IPS DF 6.9 (cell line): ENCODE results near the gene SRXN1.

Experiments
- DNase-seq: peaks from one replicate; pipeline ENCODE4 v3.0.0-alpha.2; 2013; ENCODE audit warnings: low read depth, low spot score
- H3K27ac ChIP-seq: one replicate; pipeline ENCODE4 v1.5.1; 2013; ENCODE audit warnings: low read length, control low read depth
- H3K27me3 ChIP-seq: 2 replicates; pipeline ENCODE4 v1.6.1; 2013; ENCODE audit warnings: mild to moderate bottlenecking, low read length; ENCODE audit not compliant: control insufficient read depth, insufficient read depth
- H3K36me3 ChIP-seq: 2 replicates; pipeline ENCODE4 v1.6.1; 2013; ENCODE audit warnings: low read length; ENCODE audit not compliant: control insufficient read depth, insufficient read depth
- H3K4me1 ChIP-seq: 2 replicates; pipeline ENCODE4 v1.6.1; 2013; ENCODE audit warnings: low read length; ENCODE audit not compliant: control insufficient read depth, insufficient read depth
- H3K4me3 ChIP-seq: 2 replicates; pipeline ENCODE4 v1.5.1; 2013; ENCODE audit warnings: mild to moderate bottlenecking, low read length
- H3K9me3 ChIP-seq: 2 replicates; pipeline ENCODE4 v1.6.1; 2013; ENCODE audit warnings: low read length, inconsistent platforms; ENCODE audit not compliant: control insufficient read depth, insufficient read depth
- WGBS: extraction: QIAGEN DNeasy Blood & Tissue Kit; methylation state at CpG from one replicate; pipeline ENCODE4 v1.1.7; 2013; ENCODE audit warnings: mixed read lengths, missing lambda C conversion rate; ENCODE audit not compliant: insufficient read length, insufficient coverage; 5-methylcytosine and 5-hydroxymethylcytosine counted together

The SRXN1 gene

GRCh38 chr20:607476-607875 is 45.5 kb downstream of the SRXN1 start:
- DNase-seq, result no peak
- no CpG with 5 or more reads among the region's 6 CpGs for WGBS
- no peak overlapping the region for H3K4me3 ChIP-seq
- H3K4me1 ChIP-seq, result no peaks in the 10 kb centered on the region; the same call in 1 of the 2 replicates
- H3K27me3 ChIP-seq, result peaks cover 7% of the 10 kb centered on the region; the same call in 1 of the 2 replicates
- H3K27ac ChIP-seq, result no peak overlapping the region
- H3K9me3 ChIP-seq, result no peaks in the 10 kb centered on the region
- H3K36me3 ChIP-seq, result no peaks in the 10 kb centered on the region

DNA sequence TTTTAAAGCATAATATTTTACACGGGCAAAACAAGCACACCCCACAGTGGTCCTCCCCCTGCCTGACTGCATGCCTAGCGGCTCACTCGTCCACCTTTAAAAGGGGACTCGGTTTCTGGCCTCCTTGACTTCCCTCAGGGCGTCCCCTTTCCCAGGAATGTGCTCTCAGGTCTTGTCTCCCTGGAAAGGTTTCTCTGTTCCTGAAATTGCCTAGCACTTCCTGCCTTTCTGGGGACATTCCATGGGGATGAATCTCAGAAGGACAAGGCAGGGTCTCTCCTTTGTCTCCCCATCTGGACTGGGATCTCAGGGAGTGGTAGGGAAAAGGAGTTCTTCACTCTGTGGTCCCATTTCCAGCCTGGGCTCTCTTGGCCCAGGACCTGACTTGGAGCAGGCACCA is 47.8 kb downstream of the SRXN1 start:
- Histone ChIP-seq H3K27ac (no peak overlapping the region), H3K27me3 (peaks cover 7% of the 10 kb centered on the region; the same call in 1 of the 2 replicates), H3K9me3 (no peaks in the 10 kb centered on the region), H3K36me3 (no peaks in the 10 kb centered on the region), H3K4me1 (no peaks in the 10 kb centered on the region; the same call in 1 of the 2 replicates), H3K4me3 (no peak overlapping the region)
- DNase-seq, result no peak
- whole genome bisulfite sequencing, result no CpG with 5 or more reads among the region's 5 CpGs

DNA sequence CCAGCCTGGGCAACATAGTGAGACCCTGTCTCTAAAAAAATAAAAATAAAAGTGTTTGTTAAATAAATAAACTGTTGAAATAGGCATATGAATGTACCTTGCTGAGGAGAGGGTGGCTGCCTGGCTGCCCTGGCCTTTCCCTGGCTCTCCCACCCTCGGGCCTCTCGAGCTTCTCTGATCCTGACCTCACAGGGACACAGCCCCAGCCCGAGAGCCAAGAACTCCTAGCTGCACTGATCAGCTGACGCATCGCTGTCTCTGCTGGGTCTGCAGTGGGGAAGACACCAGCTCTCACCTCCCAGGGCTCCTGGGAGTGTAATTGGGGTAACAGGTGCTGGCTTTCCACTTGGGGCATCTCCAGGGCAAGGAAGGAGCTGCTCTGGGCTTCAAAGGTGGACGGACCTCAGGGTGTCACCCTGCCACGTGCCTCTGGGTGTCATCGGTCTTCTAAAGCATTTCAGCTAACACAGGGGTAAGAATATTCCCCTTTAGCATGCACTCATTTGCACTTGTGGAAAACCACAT is 49.8 kb downstream of the SRXN1 start:
- Histone ChIP-seq H3K27ac (no peak overlapping the region), H3K4me1 (no peaks in the 10 kb centered on the region), H3K4me3 (no peak overlapping the region), H3K27me3 (no peaks in the 10 kb centered on the region), H3K36me3 (no peaks in the 10 kb centered on the region), H3K9me3 (no peaks in the 10 kb centered on the region)
- no peak for DNase-seq
- no CpG with 5 or more reads among the region's 8 CpGs for WGBS

DNA sequence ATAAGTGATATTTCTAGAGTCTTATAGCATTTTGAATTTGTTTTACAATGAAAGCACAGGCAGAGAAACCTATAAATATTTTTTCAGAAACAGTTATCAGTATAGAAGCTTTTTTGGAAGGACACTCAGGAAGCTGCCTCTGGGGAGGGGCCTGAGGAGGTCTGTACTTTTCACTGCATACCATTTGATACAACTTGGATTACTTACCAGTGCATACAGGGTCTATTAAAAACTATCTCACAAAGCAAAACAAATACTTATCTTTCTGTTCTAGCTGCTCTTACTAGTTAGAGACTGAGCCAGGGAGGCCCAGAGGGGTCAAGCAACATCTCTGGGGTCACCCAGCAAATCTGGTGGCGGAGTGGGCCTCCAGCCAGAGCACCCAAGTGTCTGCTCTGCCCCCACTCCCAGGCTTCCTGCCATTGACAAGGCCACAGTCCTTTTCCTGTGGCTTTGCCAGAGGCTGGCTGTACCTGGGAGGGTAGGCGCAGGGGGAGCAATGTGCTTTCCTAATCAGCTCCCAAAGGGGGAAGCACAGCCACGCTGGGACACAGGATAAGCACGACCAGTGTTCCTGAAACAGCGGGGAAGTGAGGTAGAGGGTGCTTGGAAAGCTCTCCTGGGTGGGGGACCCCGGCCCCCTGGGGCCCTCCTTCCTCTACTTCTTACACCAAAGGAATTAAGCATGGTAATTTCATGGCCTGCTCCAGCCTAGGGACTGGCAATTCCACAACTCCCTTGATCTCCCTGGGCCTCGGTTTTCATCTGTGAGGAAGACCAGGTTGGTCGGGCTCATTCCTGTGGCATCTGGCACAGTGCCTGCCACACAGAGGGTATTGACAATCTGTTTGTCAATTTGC is 50.7 kb downstream of the SRXN1 start:
- Histone ChIP-seq H3K36me3 (no peaks in the 10 kb centered on the region), H3K4me1 (no peaks in the 10 kb centered on the region), H3K4me3 (no peak overlapping the region), H3K9me3 (no peaks in the 10 kb centered on the region), H3K27ac (no peak overlapping the region), H3K27me3 (no peaks in the 10 kb centered on the region)
- DNase-seq, result no peak
- WGBS, result no CpG with 5 or more reads among the region's 8 CpGs

GRCh38 chr20:600736-601135 is 52.3 kb downstream of the SRXN1 start:
- Histone ChIP-seq H3K36me3 (no peaks in the 10 kb centered on the region), H3K9me3 (no peaks in the 10 kb centered on the region), H3K4me1 (no peaks in the 10 kb centered on the region), H3K27me3 (no peaks in the 10 kb centered on the region), H3K4me3 (no peak overlapping the region), H3K27ac (no peak overlapping the region)
- no CpG with 5 or more reads among the region's 6 CpGs for WGBS
- DNase-seq, result no peak

GRCh38 chr20:600141-600540 is 52.9 kb downstream of the SRXN1 start:
- H3K36me3 ChIP-seq, result no peaks in the 10 kb centered on the region
- no peaks in the 10 kb centered on the region for H3K4me1 ChIP-seq
- H3K27ac ChIP-seq, result no peak overlapping the region
- H3K9me3 ChIP-seq, result no peaks in the 10 kb centered on the region
- H3K27me3 ChIP-seq, result no peaks in the 10 kb centered on the region
- WGBS, result no CpG with 5 or more reads among the region's 2 CpGs
- no peak overlapping the region for H3K4me3 ChIP-seq
- no peak for DNase-seq

DNA sequence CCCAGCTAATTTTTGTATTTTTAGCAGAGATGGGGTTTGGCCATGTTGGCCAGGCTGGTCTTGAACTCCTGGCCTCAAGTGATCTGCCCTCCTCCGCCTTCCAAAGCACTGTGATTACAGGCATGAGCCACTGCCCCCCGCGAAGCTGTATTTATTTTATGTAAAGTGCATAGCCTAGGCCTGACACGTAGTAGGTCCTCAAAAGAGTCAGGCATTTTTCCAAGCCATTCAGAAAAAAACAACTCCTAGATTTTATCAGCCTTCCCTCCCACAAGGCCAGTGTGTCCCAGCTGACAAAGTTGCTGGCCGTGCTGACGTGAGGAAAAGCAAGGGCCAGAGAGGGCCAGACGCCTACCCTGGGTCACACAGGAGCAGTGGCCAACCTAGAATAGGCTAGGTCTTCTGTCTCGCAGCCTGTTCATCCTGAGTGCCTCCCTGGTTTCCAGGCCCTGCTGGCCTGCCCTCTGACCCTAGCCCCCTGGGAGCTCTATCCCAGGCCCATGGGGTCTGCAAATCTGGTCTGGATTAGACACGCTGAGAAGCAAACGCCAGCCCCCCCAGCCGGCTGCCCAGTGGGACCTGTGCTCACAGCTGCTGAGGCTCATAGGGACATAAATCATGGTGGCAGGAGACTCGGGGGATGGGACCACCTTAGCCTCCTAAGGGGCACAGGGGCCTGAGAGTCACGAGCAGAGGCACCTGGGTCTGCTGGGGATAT is 54.7 kb downstream of the SRXN1 start:
- Histone ChIP-seq H3K9me3 (no peaks in the 10 kb centered on the region), H3K36me3 (no peaks in the 10 kb centered on the region), H3K4me1 (no peaks in the 10 kb centered on the region), H3K27ac (no peak overlapping the region), H3K4me3 (no peak overlapping the region), H3K27me3 (no peaks in the 10 kb centered on the region)
- DNase-seq, result no peak
- no CpG with 5 or more reads among the region's 13 CpGs for WGBS

DNA sequence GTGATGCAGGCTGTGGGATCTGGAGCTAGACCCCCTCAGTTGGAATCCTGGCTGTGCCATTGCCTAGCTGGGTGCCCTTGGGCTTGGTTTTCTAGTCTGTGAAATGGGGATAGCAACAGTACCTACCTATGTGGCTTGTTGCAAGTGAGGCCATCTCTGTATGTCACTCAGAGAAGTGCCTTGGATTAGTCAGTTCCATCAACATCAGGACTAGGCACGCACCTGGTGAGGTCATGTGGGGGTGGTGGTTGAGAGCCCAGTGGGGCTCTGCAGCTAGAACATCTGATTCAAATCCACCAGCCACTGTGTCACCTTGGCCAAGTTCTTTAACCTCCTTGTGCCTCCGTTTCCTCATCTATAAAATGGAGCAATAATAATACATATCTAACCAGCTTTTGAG is 55.4 kb downstream of the SRXN1 start:
- no peak overlapping the region for H3K4me3 ChIP-seq
- no peak for DNase-seq
- H3K27me3 ChIP-seq, result no peaks in the 10 kb centered on the region
- no CpG with 5 or more reads among the region's 2 CpGs for WGBS
- H3K9me3 ChIP-seq, result no peaks in the 10 kb centered on the region
- H3K4me1 ChIP-seq, result no peaks in the 10 kb centered on the region
- no peak overlapping the region for H3K27ac ChIP-seq
- no peaks in the 10 kb centered on the region for H3K36me3 ChIP-seq
